GM23248 (cell line): ENCODE results near the gene CDC42EP3. TPM values are rescaled to one million over a fixed set of nuclear protein-coding genes. Genes with fewer than 3 reads are reported as not detected.

Experiments used
- DNase-seq: peaks from one replicate; pipeline ENCODE4 v3.0.0-alpha.2; 2015
- H2AFZ ChIP-seq: fragments of 200-600 bp; sonication (generic); 2 replicates; pipeline ENCODE4 v1.6.1; 2016; ENCODE audit warnings: antibody characterized with exemption
- H3F3A ChIP-seq: fragments of 200-600 bp; sonication (generic); 2 replicates; pipeline ENCODE4 v1.6.1; 2016; ENCODE audit warnings: mild to moderate bottlenecking, antibody characterized with exemption, mixed run types; ENCODE audit not compliant: insufficient read depth
- H3K27ac ChIP-seq: fragments of 200-600 bp; sonication (generic); 2 replicates; pipeline ENCODE4 v1.5.1; 2016; ENCODE audit warnings: mild to moderate bottlenecking
- H3K27me3 ChIP-seq: fragments of 200-600 bp; sonication (generic); replicated peaks from 2 replicates; pipeline ENCODE4 v1.6.1; 2016; ENCODE audit warnings: mild to moderate bottlenecking; ENCODE audit not compliant: insufficient read depth
- H3K36me3 ChIP-seq: fragments of 200-600 bp; sonication (generic); 2 replicates; pipeline ENCODE4 v1.6.1; 2016; ENCODE audit warnings: low read depth, mild to moderate bottlenecking
- H3K4me1 ChIP-seq: fragments of 200-600 bp; sonication (generic); 2 replicates; pipeline ENCODE4 v1.6.1; 2016; ENCODE audit warnings: mild to moderate bottlenecking; ENCODE audit not compliant: insufficient read depth
- H3K4me2 ChIP-seq: fragments of 200-600 bp; sonication (generic); one replicate; pipeline ENCODE4 v1.6.1; 2016; ENCODE audit warnings: mild to moderate bottlenecking; ENCODE audit not compliant: unreplicated experiment
- H3K4me3 ChIP-seq: fragments of 200-600 bp; sonication (generic); 2 replicates; pipeline ENCODE4 v1.5.1; 2016; ENCODE audit warnings: mild to moderate bottlenecking
- H3K79me2 ChIP-seq: fragments of 200-600 bp; sonication (generic); 2 replicates; pipeline ENCODE4 v1.6.1; 2016; ENCODE audit warnings: mild to moderate bottlenecking; ENCODE audit not compliant: insufficient read depth
- H3K9ac ChIP-seq: fragments of 200-600 bp; sonication (generic); 2 replicates; pipeline ENCODE4 v1.6.1; 2016; ENCODE audit warnings: mild to moderate bottlenecking
- H3K9me2 ChIP-seq: fragments of 200-600 bp; sonication (generic); 2 replicates; pipeline ENCODE4 v1.6.1; 2016; ENCODE audit warnings: mixed run types, mild to moderate bottlenecking, moderate library complexity; ENCODE audit not compliant: insufficient read depth
- H3K9me3 ChIP-seq: fragments of 200-600 bp; sonication (generic); one replicate; pipeline ENCODE4 v1.6.1; 2017; ENCODE audit warnings: low read depth
- H4K20me1 ChIP-seq: fragments of 200-600 bp; sonication (generic); 2 replicates; pipeline ENCODE4 v1.6.0; 2016; ENCODE audit not compliant: insufficient read depth
- EZH2 ChIP-seq: fragments of 200-600 bp; sonication (generic); IDR thresholded peaks from 2 replicates; pipeline ENCODE4 v1.6.1; 2018; ENCODE audit warnings: antibody characterized with exemption, mild to moderate bottlenecking; ENCODE audit not compliant: insufficient read depth, poor library complexity, severe bottlenecking
- EZH2phosphoT487 ChIP-seq: fragments of 200-600 bp; sonication (generic); IDR thresholded peaks from 2 replicates; pipeline ENCODE4 v1.6.1; 2018; ENCODE audit warnings: antibody characterized with exemption, moderate library complexity, mild to moderate bottlenecking, low read depth; ENCODE audit not compliant: insufficient read depth
- WGBS, 2 experiments: methylation state at CpG; one replicate each; pipeline ENCODE4 v1.1.6; 2015 to 2017; ENCODE audit warnings: low lambda C conversion rate in 2 of 2, low coverage in 1 of 2; ENCODE audit errors: missing lambda C conversion rate in 2 of 2; 5-methylcytosine and 5-hydroxymethylcytosine counted together
- in situ Hi-C: fragments of 300-500 bp; cut with MboI; formaldehyde crosslinking; loops from 2 replicates; pipeline ENCODE4 v1.15.0; 2020
- polyA plus RNA-seq: library from polyadenylated mRNA; unstranded; fragments of >200 nt; fragmentation: Nextera tagmentation; extraction: Ambion mirVana; gene quantifications from 2 replicates; pipeline ENCODE4 v1.2.1, GENCODE V29; 2016
- total RNA-seq: library from RNA; depleted of rRNA; stranded (reverse); fragments of >200 nt; shearing (Covaris generic); gene quantifications from 2 replicates; pipeline ENCODE4 v1.2.3, GENCODE V29; 2014

CDC42EP3 gene
- total and polyA plus RNA-seq, 2 experiments from 2014 or later = 166 to 295 TPM

- TF ChIP-seq EZH2phosphoT487 (no peak), EZH2 (no peak)
- Histone ChIP-seq H3K27ac (no peak overlapping the region), H3K9ac (no peak overlapping the region), H3K27me3 (no peaks in the 10 kb centered on the region), H3K4me2 (peak overlapping the region; percentile 0), H4K20me1 (no peaks in the 10 kb centered on the region), H3F3A (peaks cover 23% of the 10 kb centered on the region), H3K4me3 (no peak overlapping the region), H3K9me3 (no peaks in the 10 kb centered on the region), H3K79me2 (no peaks in the 10 kb centered on the region), H3K36me3 (no peaks in the 10 kb centered on the region), H2AFZ (peak overlapping the region; percentile 76; the same call in 1 of the 2 replicates), H3K4me1 (peaks cover 44% of the 10 kb centered on the region), H3K9me2 (no peaks in the 10 kb centered on the region)
- no peak for DNase-seq
- WGBS, 2 experiments = 88 to 95% methylated on average over 1 of the region's 1 CpG
- in situ Hi-C loops = no loop called here
These were observed 36.0 kb upstream of the CDC42EP3 start for GRCh38 chr2:37707393-37707792.

GRCh38 chr2:37706334-37707183 lies 35.1 kb upstream of the CDC42EP3 start:
- Histone ChIP-seq H4K20me1 (no peaks in the 10 kb centered on the region), H2AFZ (peak overlapping the region; percentile 76), H3K27me3 (no peaks in the 10 kb centered on the region), H3K4me3 (no peak overlapping the region), H3K4me2 (peak overlapping the region; percentile 0), H3K9me2 (no peaks in the 10 kb centered on the region), H3K79me2 (no peaks in the 10 kb centered on the region), H3K4me1 (peaks cover 36% of the 10 kb centered on the region), H3K9ac (peak overlapping the region; percentile 26; the same call in 1 of the 2 replicates), H3F3A (peaks cover 15% of the 10 kb centered on the region), H3K9me3 (no peaks in the 10 kb centered on the region), H3K36me3 (no peaks in the 10 kb centered on the region), H3K27ac (no peak overlapping the region)
- in situ Hi-C loops = no loop called here
- 80 to 81% methylated on average over 4 of the region's 4 CpGs for WGBS, 2 experiments
- DNase-seq = no peak
- TF ChIP-seq EZH2phosphoT487 (no peak), EZH2 (no peak)

GRCh38 chr2:37705191-37705590 lies 33.7 kb upstream of the CDC42EP3 start:
- 27 to 32% methylated on average over 2 of the region's 2 CpGs for WGBS, 2 experiments

GRCh38 chr2:37698931-37699481 lies 27.6 kb upstream of the CDC42EP3 start:
- H3K4me3 ChIP-seq = no peak overlapping the region
- 76 to 85% methylated on average over 2 of the region's 2 CpGs for WGBS, 2 experiments
- no peaks in the 10 kb centered on the region for H4K20me1 ChIP-seq
- H3K27me3 ChIP-seq = no peaks in the 10 kb centered on the region
- in situ Hi-C loops = no loop called here
- H3K9ac ChIP-seq = no peak overlapping the region
- no peaks in the 10 kb centered on the region for H3K9me2 ChIP-seq
- H2AFZ ChIP-seq = peak overlapping the region; percentile 14; the same call in 1 of the 2 replicates
- peaks cover 14% of the 10 kb centered on the region for H3F3A ChIP-seq
- H3K27ac ChIP-seq = peak overlapping the region; percentile 42; the same call in 1 of the 2 replicates
- H3K4me1 ChIP-seq = peaks cover 17% of the 10 kb centered on the region
- H3K79me2 ChIP-seq = no peaks in the 10 kb centered on the region
- H3K36me3 ChIP-seq = no peaks in the 10 kb centered on the region
- H3K4me2 ChIP-seq = peak overlapping the region; percentile 14
- no peak for TF ChIP-seq EZH2
- no peak for TF ChIP-seq EZH2phosphoT487
- peak; percentile 46 for DNase-seq
- H3K9me3 ChIP-seq = no peaks in the 10 kb centered on the region

More at GRCh38 chr2:37705191-37705590, 33.7 kb upstream of the CDC42EP3 start:
- no peaks in the 10 kb centered on the region for H4K20me1 ChIP-seq
- H3K9me3 ChIP-seq = no peaks in the 10 kb centered on the region
- H3K36me3 ChIP-seq = no peaks in the 10 kb centered on the region
- H3K27me3 ChIP-seq = no peaks in the 10 kb centered on the region
- peak; percentile 51 for DNase-seq
- peaks cover 24% of the 10 kb centered on the region for H3K4me1 ChIP-seq
- no peaks in the 10 kb centered on the region for H3K79me2 ChIP-seq
- peak overlapping the region; percentile 43; the same call in 1 of the 2 replicates for H2AFZ ChIP-seq
- H3K9ac ChIP-seq = no peak overlapping the region
- TF ChIP-seq EZH2 (no peak), EZH2phosphoT487 (no peak)
- H3K9me2 ChIP-seq = no peaks in the 10 kb centered on the region
- in situ Hi-C loops = no loop called here
- peak overlapping the region; percentile 25 for H3K4me2 ChIP-seq
- H3F3A ChIP-seq = peaks cover 2% of the 10 kb centered on the region
- H3K27ac ChIP-seq = no peak overlapping the region
- no peak overlapping the region for H3K4me3 ChIP-seq
